ENCODE data around the gene POLR3K.
A peak's percentile ranks its signal among the peaks of the same experiment; 100 is the strongest.

DNA sequence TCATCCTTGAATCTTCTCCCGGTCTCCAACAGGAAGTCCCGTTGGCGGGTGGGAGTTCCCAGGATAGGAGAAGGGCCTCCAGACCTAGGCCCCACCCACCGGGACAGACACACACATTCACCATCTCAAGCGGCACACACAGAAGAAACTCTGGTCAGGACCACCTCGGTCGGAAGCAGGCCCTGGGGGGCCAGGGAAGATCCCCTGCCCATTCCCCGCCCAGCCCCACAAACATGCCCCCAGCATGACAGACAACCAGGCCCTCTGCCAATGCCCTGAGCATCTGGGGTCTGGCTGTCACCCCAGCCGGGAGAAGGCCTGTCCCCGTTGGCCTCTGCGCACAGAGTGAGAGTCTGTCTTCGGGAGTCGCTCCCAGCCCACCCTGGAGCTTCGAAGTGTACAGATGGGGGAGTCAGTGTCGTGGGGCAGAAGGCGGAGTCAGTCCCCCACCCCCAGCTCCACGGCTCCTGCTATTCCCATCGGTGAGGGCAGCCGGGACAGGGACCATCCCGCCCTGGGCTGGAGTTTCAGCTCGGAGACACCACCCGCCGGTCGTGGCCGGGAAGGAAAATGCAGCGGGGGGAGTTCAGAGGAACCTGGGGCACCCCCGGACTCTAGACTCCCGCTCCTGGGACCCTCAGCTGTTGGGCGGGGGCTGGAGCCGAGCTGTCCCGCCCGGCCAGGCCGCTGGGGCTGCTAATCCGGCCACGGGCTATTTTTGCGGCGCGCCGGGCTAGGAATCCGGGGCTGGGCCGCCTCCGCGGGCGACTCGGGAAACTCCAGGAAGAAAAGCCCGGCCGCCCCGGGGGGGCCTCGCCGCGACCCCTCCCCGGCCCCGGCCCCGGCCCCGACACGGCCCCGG is 18.4 kb upstream of the POLR3K start:
- TF ChIP-seq, protein P1, sequence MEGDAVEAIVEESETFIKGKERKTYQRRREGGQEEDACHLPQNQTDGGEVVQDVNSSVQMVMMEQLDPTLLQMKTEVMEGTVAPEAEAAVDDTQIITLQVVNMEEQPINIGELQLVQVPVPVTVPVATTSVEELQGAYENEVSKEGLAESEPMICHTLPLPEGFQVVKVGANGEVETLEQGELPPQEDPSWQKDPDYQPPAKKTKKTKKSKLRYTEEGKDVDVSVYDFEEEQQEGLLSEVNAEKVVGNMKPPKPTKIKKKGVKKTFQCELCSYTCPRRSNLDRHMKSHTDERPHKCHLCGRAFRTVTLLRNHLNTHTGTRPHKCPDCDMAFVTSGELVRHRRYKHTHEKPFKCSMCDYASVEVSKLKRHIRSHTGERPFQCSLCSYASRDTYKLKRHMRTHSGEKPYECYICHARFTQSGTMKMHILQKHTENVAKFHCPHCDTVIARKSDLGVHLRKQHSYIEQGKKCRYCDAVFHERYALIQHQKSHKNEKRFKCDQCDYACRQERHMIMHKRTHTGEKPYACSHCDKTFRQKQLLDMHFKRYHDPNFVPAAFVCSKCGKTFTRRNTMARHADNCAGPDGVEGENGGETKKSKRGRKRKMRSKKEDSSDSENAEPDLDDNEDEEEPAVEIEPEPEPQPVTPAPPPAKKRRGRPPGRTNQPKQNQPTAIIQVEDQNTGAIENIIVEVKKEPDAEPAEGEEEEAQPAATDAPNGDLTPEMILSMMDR (IDR thresholded peaks at IDR 0.05): peak in 2 of 5 experiments; percentile 29 to 31
- TF ChIP-seq POLR2A (IDR thresholded peaks at IDR 0.05) (peak in 1 of 2 donors; percentile 61), EP300 (IDR thresholded peaks at IDR 0.05) (peak in 1 of 2 donors; percentile 79)
